Cardiac muscle cell (in vitro differentiated cells and primary cell): ENCODE results near the gene CIRBP. TPM values are rescaled to one million over a fixed set of nuclear protein-coding genes. Genes with fewer than 3 reads are reported as not detected.

Experiments
- DNase-seq, 2 donors: peaks; one replicate each; pipeline versions ENCODE4 v3.0.0 to v3.0.0-alpha.2; 2010 to 2017; ENCODE audit warnings: low read depth in 1 of 2, low spot score in 1 of 2
- H3K27ac ChIP-seq: fragments of 200-600 bp; sonication (generic); 2 replicates; pipeline ENCODE4 v1.5.1; 2016
- H3K27me3 ChIP-seq: fragments of 200-600 bp; sonication (generic); 2 replicates; pipeline ENCODE4 v1.6.0; 2016; ENCODE audit warnings: control low read depth
- H3K36me3 ChIP-seq: fragments of 200-600 bp; sonication (generic); 2 replicates; pipeline ENCODE4 v1.5.1; 2016; ENCODE audit warnings: control low read depth
- H3K4me1 ChIP-seq: fragments of 200-600 bp; sonication (generic); 2 replicates; pipeline ENCODE4 v1.8.1; 2017; ENCODE audit warnings: low read depth, mild to moderate bottlenecking, mixed run types
- H3K4me3 ChIP-seq: fragments of 200-600 bp; sonication (generic); 2 replicates; pipeline ENCODE4 v1.5.1; 2016; ENCODE audit warnings: mild to moderate bottlenecking
- H3K9me3 ChIP-seq: fragments of 200-600 bp; sonication (generic); 2 replicates; pipeline ENCODE4 v1.5.1; 2017; ENCODE audit warnings: low read depth, mild to moderate bottlenecking, control low read depth
- CTCF ChIP-seq: IDR thresholded peaks from 2 replicates; pipeline ENCODE4 v1.5.1; 2012; ENCODE audit warnings: low read depth, mild to moderate bottlenecking, low read length
- polyA plus RNA-seq: library from polyadenylated mRNA; unstranded; fragments of >200 nt; fragmentation: Nextera tagmentation; extraction: Ambion mirVana; gene quantifications from 2 replicates; pipeline ENCODE4 v1.2.1, GENCODE V29; 2016
- total RNA-seq: library from RNA; depleted of rRNA; stranded (reverse); fragments of >200 nt; gene quantifications from 2 replicates; pipeline ENCODE4 v1.2.3, GENCODE V29; 2016

Gene CIRBP
- total and polyA plus RNA-seq, 2 experiments from 2014 or later = 716 to 2,236 TPM

DNA sequence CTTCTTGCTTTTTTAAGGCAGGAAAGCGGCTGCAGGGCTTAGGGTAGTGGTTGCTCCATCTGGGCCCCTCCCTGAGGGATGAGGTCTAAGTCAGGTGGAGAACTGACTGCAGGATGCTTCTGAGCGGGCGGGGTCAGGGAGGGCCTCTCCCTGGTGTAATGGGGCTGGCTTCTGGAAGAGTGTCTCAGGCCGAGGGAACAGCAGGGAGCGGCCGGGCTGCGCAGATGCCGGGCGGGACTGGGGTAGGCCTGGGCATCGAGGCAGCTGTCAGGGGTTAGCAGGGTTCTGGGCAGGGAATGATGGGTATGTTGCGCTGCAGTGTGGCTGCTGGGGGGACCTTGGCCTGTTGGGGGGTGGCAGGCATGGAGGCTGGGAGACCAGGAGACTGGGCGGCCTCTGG is 8.9 kb downstream of the CIRBP start:
- no peak for TF ChIP-seq CTCF
- DNase-seq = no peak
- Histone ChIP-seq H3K4me1 (peaks cover 9% of the 10 kb centered on the region), H3K27ac (no peak overlapping the region), H3K9me3 (no peaks in the 10 kb centered on the region), H3K36me3 (peaks cover 22% of the 10 kb centered on the region), H3K27me3 (no peaks in the 10 kb centered on the region), H3K4me3 (no peak overlapping the region)

GRCh38 chr19:1278713-1279660 is 9.9 kb downstream of the CIRBP start:
- Histone ChIP-seq H3K27ac (no peak overlapping the region), H3K9me3 (no peaks in the 10 kb centered on the region), H3K27me3 (no peaks in the 10 kb centered on the region), H3K4me3 (no peak overlapping the region), H3K36me3 (peaks cover 14% of the 10 kb centered on the region), H3K4me1 (peaks cover 9% of the 10 kb centered on the region)
- TF ChIP-seq CTCF = no peak
- no peak for DNase-seq

DNA sequence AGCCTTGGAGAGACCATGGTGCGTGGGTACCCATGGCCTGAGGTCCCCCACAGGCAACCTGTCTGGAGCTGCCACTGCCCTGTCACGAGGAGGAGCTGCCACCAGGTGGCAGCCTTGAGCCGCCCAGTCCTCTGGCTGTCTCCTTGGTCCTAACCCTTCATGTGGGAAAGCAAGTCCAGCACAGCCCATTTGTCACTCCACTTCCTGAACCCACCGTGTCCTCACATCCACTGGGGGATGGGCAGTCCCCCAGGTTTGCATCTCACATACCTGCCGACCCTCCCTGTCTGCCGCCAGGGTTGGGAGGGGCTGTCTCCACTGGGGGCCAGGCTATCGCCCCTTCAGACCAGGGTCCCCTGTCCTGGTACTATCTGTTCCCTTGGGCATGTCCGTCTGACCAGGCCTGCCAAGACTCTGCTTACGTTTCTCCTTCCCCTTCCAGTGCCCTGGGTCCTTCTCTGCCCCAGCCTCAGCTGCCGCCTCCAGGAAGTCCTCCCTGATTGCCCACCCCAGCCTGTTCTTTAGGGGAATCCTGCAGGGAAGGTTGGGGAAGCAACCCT is 10.7 kb downstream of the CIRBP start:
- Histone ChIP-seq H3K4me1 (peaks cover 3% of the 10 kb centered on the region), H3K27ac (no peak overlapping the region), H3K9me3 (no peaks in the 10 kb centered on the region), H3K4me3 (no peak overlapping the region), H3K36me3 (peaks cover 5% of the 10 kb centered on the region), H3K27me3 (no peaks in the 10 kb centered on the region)
- DNase-seq = peak; percentile 87 to 88
- peak; percentile 97 for TF ChIP-seq CTCF

GRCh38 chr19:1280636-1281568 is 11.8 kb downstream of the CIRBP start:
- Histone ChIP-seq H3K4me3 (no peak overlapping the region), H3K36me3 (peaks cover 3% of the 10 kb centered on the region), H3K27ac (no peak overlapping the region), H3K27me3 (no peaks in the 10 kb centered on the region), H3K4me1 (no peaks in the 10 kb centered on the region), H3K9me3 (no peaks in the 10 kb centered on the region)
- DNase-seq = no peak
- no peak for TF ChIP-seq CTCF

DNA sequence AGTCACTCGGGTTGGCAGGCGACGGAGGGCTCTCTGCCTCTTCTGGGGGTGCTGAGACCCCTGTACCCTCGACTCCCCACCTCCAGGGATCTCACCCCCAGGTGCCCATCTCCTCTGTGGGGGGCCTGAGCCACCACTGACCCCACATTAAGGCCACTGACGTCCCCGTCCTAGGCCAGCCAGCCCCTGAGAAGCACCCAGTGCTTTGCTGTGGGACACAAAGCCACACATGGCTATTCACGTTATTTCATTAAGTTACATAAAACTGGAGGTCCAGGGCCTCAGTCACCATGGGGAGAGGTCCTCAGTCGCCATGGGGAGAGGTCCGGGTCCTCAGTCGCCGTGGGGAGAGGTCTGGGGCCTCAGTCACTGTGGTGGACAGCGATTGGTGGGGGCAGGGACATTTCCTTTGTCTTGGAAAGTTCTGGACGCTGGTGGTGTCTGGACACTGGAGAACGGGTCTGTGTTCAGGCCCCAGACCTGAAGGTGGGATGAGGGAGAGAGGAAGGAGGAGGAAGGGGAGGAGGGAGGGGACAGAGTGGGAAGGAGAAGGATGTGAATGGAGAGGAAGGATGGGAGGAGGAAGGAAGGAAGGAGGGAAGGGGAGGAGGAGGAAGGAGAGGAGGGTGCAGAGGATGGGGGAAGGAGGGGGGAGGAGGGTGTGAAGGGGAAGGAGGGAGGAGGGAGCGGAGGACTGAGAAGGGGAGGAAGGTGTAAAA is 12.6 kb downstream of the CIRBP start:
- Histone ChIP-seq H3K9me3 (no peaks in the 10 kb centered on the region), H3K27ac (no peak overlapping the region), H3K27me3 (no peaks in the 10 kb centered on the region), H3K4me1 (no peaks in the 10 kb centered on the region), H3K4me3 (no peak overlapping the region), H3K36me3 (peaks cover 3% of the 10 kb centered on the region)
- TF ChIP-seq CTCF = no peak
- DNase-seq = no peak
